Endothelial cell of umbilical vein (primary cell): ENCODE data around the gene RABL6.

Source experiments
- JUN ChIP-seq: IDR thresholded peaks from 2 replicates; pipeline ENCODE4 v1.6.1; 2011; ENCODE audit warnings: borderline replicate concordance, low read depth; ENCODE audit not compliant: insufficient read length, insufficient read depth
- POLR2A ChIP-seq: IDR thresholded peaks from 2 replicates; pipeline ENCODE4 v1.6.1; 2012; ENCODE audit warnings: low read depth, mild to moderate bottlenecking, control low read depth, low read length
- TF ChIP-seq, protein P1 (sequence below), 2 donors: IDR thresholded peaks; 1 replicate in 1 of 2; 2 replicates in 1 of 2; pipeline ENCODE4 v1.5.1; 2011; ENCODE audit warnings: low read length in 2 of 2, mild to moderate bottlenecking in 2 of 2, moderate library complexity in 2 of 2, control low read depth in 1 of 2, inconsistent platforms in 1 of 2, low read depth in 1 of 2; ENCODE audit not compliant: insufficient read depth in 1 of 2; ENCODE audit errors: extremely low read depth in 1 of 2

DNA sequence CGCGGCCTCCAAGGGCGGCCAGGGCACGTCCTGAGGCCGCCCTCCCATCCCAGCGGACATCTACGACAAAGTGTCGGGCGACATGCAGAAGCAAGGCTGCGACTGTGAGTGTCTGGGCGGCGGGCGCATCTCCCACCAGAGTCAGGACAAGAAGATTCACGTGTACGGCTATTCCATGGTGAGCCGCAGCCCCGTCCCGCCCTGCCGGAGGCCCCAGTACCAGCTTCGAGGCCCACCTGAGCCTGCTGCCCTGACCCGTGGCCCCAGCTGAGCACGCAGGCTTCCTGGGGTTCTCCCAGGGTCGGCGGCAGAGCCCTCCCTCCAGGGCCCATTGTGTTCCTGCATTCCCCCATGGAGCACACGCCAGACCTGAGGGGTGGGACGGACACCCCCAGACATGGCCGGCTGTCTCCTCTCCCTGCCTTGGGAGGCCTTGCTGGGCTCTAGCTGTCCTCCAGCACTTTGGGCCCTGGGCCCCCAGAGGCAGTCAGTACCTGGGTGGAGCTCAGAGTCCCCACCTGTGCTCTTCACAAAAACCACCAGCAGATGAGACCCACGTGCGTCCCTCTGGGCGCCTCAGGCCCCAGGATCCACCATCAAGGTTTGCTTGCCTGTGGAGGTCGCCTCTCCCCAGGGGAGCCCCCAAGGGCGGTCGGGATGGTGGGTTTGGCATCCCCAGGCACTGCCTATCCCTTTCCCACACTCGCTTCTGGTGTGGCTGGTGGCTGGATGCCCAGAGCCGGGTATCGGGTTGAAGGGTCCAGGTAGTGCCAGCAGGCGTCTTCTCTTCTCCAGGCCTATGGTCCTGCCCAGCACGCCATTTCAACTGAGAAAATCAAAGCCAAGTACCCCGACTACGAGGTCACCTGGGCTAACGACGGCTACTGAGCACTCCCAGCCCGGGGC is 42.5 kb downstream of the RABL6 start:
- TF ChIP-seq, protein P1, sequence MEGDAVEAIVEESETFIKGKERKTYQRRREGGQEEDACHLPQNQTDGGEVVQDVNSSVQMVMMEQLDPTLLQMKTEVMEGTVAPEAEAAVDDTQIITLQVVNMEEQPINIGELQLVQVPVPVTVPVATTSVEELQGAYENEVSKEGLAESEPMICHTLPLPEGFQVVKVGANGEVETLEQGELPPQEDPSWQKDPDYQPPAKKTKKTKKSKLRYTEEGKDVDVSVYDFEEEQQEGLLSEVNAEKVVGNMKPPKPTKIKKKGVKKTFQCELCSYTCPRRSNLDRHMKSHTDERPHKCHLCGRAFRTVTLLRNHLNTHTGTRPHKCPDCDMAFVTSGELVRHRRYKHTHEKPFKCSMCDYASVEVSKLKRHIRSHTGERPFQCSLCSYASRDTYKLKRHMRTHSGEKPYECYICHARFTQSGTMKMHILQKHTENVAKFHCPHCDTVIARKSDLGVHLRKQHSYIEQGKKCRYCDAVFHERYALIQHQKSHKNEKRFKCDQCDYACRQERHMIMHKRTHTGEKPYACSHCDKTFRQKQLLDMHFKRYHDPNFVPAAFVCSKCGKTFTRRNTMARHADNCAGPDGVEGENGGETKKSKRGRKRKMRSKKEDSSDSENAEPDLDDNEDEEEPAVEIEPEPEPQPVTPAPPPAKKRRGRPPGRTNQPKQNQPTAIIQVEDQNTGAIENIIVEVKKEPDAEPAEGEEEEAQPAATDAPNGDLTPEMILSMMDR (IDR thresholded peaks at IDR 0.05; ENCODE audit: extremely low read depth in 1 of 2, insufficient read depth in 1 of 2, low read depth in 1 of 2, low read length in 2 of 2) = no peak
- TF ChIP-seq POLR2A (no peak), JUN (no peak)
